ENCODE measurements around the gene LSM14B. TPM values are rescaled to one million over a fixed set of nuclear protein-coding genes. Genes with fewer than 3 reads are reported as not detected.

Gene LSM14B
- total RNA-seq, 1 donor from 2014 or later = 35.1 TPM

GRCh38 chr20:62104234-62104789, 18.0 kb upstream of the LSM14B start:
- H3K27me3 ChIP-seq = peaks cover 9% of the 10 kb centered on the region

GRCh38 chr20:62104791-62105345, 17.4 kb upstream of the LSM14B start:
- TF ChIP-seq CTCF (IDR thresholded peaks at IDR 0.05) = no peak
- DNase-seq = no peak

More at GRCh38 chr20:62104234-62104789, 18.0 kb upstream of the LSM14B start:
- intact Hi-C loops (cut with DNase I) = no loop called here
- no peak for ATAC-seq
- H3K4me3 ChIP-seq = no peak overlapping the region
- TF ChIP-seq CTCF (IDR thresholded peaks at IDR 0.05) = no peak
- H3K36me3 ChIP-seq = no peaks in the 10 kb centered on the region
- H3K4me1 ChIP-seq = no peaks in the 10 kb centered on the region
- H3K27ac ChIP-seq = no peak overlapping the region
- peaks cover 24% of the 10 kb centered on the region for H3K9me3 ChIP-seq
- no peak for DNase-seq

GRCh38 chr20:62105592-62105991, 16.7 kb upstream of the LSM14B start:
- TF ChIP-seq CTCF (IDR thresholded peaks at IDR 0.05) = no peak
- no peak overlapping the region for H3K27ac ChIP-seq
- no peaks in the 10 kb centered on the region for H3K36me3 ChIP-seq
- intact Hi-C loops (cut with DNase I) = no loop called here
- H3K4me1 ChIP-seq = no peaks in the 10 kb centered on the region
- DNase-seq (no peak), ATAC-seq (no peak)
- peaks cover 24% of the 10 kb centered on the region for H3K9me3 ChIP-seq
- peaks cover 9% of the 10 kb centered on the region for H3K27me3 ChIP-seq
- H3K4me3 ChIP-seq = no peak overlapping the region

More at GRCh38 chr20:62104791-62105345, 17.4 kb upstream of the LSM14B start:
- Histone ChIP-seq H3K4me1 (no peaks in the 10 kb centered on the region), H3K9me3 (peaks cover 24% of the 10 kb centered on the region), H3K4me3 (no peak overlapping the region), H3K27ac (no peak overlapping the region), H3K36me3 (no peaks in the 10 kb centered on the region), H3K27me3 (peaks cover 9% of the 10 kb centered on the region)
- ATAC-seq = no peak
- intact Hi-C loops (cut with DNase I) = no loop called here

GRCh38 chr20:62111148-62111547, 11.1 kb upstream of the LSM14B start:
- H3K27ac ChIP-seq = no peak overlapping the region
- no peaks in the 10 kb centered on the region for H3K27me3 ChIP-seq
- TF ChIP-seq CTCF (IDR thresholded peaks at IDR 0.05) = no peak
- no peak for ATAC-seq
- H3K4me3 ChIP-seq = no peak overlapping the region
- H3K9me3 ChIP-seq = peaks cover 27% of the 10 kb centered on the region
- H3K4me1 ChIP-seq = no peaks in the 10 kb centered on the region
- no peak for DNase-seq
- no peaks in the 10 kb centered on the region for H3K36me3 ChIP-seq
- intact Hi-C loops (cut with DNase I) = no loop called here

- no peaks in the 10 kb centered on the region for H3K36me3 ChIP-seq
- H3K4me1 ChIP-seq = no peaks in the 10 kb centered on the region
- ATAC-seq = no peak
- intact Hi-C loops (cut with DNase I) = no loop called here
- no peak overlapping the region for H3K27ac ChIP-seq
- DNase-seq = no peak
- TF ChIP-seq CTCF (IDR thresholded peaks at IDR 0.05) = no peak
- no peaks in the 10 kb centered on the region for H3K27me3 ChIP-seq
- peaks cover 24% of the 10 kb centered on the region for H3K9me3 ChIP-seq
- no peak overlapping the region for H3K4me3 ChIP-seq
Observed at GRCh38 chr20:62112368-62112767, 9.9 kb upstream of the LSM14B start.
